SK-N-MC (cell line): ENCODE measurements around the gene VPS37C.
"Not testable (repeated sequence)": the region's sequence is repeated elsewhere in the genome, so short reads cannot be mapped to it uniquely, and the experiment has no call there.

Source experiments
- DNase-seq: peaks from one replicate; pipeline ENCODE4 v3.0.0-alpha.2; 2011; ENCODE audit warnings: low read depth, low spot score
- H3K27ac ChIP-seq: fragments of 200-600 bp; sonication (generic); 2 replicates; pipeline ENCODE4 v1.5.1; 2016; ENCODE audit warnings: mixed run types
- H3K36me3 ChIP-seq: fragments of 200-600 bp; sonication (generic); 2 replicates; pipeline ENCODE4 v1.6.1; 2017; ENCODE audit warnings: antibody characterized with exemption, low read length, mixed read lengths; ENCODE audit not compliant: insufficient read depth
- H3K4me3 ChIP-seq: fragments of 200-600 bp; sonication (generic); 2 replicates; pipeline ENCODE4 v1.5.1; 2016
- H3K9ac ChIP-seq: fragments of 200-600 bp; sonication (generic); 2 replicates; pipeline ENCODE4 v1.8.0; 2017; ENCODE audit warnings: mixed run types, mixed read lengths; ENCODE audit not compliant: insufficient read length
- H3K9me3 ChIP-seq: fragments of 200-600 bp; sonication (generic); 2 replicates; pipeline ENCODE4 v1.6.1; 2017; ENCODE audit warnings: low read depth, mild to moderate bottlenecking, antibody characterized with exemption, low read length, moderate library complexity, mixed read lengths
- EZH2 ChIP-seq: fragments of 200-600 bp; sonication (generic); IDR thresholded peaks from one replicate; pipeline ENCODE4 v1.6.1; 2017; ENCODE audit warnings: antibody characterized with exemption
- FOXP2 ChIP-seq: optimal IDR thresholded peaks from 2 replicates; pipeline ENCODE3; 2011; ENCODE audit warnings: mild to moderate bottlenecking, moderate library complexity; ENCODE audit not compliant: insufficient read depth; ENCODE audit errors: extremely low read length, control extremely low read depth
- POLR2AphosphoS5 ChIP-seq: IDR thresholded peaks from 2 replicates; pipeline ENCODE4 v1.6.1; 2012; ENCODE audit warnings: mild to moderate bottlenecking, low read depth, low read length, borderline replicate concordance

Gene VPS37C

DNA sequence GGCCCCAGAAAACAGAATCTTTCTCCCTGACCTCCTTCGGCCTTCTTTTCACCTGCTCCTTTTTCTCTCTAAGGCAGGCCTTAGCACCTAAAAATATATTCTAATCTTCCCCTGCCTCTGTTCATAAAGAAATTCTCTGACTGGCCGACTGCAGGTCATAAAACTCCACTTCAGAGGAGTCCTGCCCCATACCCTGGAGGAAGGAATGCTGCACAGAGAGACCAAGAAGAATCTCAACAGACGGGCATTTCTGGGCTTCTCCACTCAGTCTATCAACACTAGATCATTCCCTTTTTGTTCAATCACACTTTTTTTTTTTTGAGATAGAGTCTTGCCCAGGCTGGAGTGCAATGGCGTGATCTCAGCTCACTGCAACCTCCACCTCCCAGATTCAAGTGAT lies 22.4 kb upstream of the VPS37C start:
- Histone ChIP-seq H3K27ac (no peak overlapping the region), H3K36me3 (no peaks in the 10 kb centered on the region), H3K4me3 (no peak overlapping the region), H3K9me3 (no peaks in the 10 kb centered on the region), H3K9ac (no peak overlapping the region)
- no peak for DNase-seq
- TF ChIP-seq FOXP2, result no peak
- no peak for TF ChIP-seq EZH2
- no peak for TF ChIP-seq POLR2AphosphoS5

DNA sequence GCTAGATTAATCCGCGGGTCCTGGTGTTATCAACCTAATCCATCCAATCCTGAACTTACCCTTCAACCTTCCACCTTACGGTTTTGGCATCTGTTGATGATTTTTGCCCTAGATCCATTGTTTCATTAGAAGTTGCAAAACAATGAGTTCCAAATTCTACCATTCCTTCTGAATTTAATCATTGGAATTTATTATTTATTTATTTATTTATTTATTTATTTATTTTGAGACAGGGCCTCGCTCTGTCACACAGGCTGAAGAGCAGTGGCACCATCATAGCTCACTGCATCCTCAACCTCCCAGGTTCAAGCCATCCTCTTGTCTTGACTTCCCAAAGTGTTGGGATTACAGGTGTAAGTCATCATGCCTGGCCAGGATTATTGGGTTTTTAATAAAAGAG lies 20.3 kb upstream of the VPS37C start:
- no peaks in the 10 kb centered on the region for H3K9me3 ChIP-seq
- H3K27ac ChIP-seq, result no peak overlapping the region
- no peak overlapping the region for H3K4me3 ChIP-seq
- DNase-seq, result no peak
- H3K36me3 ChIP-seq, result no peaks in the 10 kb centered on the region
- no peak overlapping the region for H3K9ac ChIP-seq
- TF ChIP-seq POLR2AphosphoS5 (no peak), FOXP2 (no peak), EZH2 (no peak)

DNA sequence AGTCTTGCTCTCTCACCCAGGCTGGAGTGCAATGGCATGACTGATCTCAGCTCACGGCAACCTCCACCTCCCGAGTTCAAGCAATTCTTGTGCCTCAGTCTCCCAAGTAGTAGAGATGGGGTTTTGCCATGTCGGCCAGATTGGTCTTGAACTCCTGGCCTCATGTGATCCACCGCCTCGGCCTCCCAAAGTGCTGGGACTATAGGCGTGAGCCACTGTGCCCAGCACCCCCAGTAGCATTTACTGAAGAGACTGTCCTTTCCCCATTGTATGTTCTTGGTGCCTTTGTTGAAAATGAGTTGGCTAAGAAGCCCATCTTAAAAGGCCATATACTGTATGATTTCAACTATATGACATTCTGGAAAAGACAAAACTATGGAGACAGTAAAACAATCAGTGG lies 19.0 kb upstream of the VPS37C start:
- not testable (repeated sequence) for DNase-seq, H3K36me3 ChIP-seq, H3K9me3 ChIP-seq, H3K9ac ChIP-seq, H3K4me3 ChIP-seq, H3K27ac ChIP-seq

DNA sequence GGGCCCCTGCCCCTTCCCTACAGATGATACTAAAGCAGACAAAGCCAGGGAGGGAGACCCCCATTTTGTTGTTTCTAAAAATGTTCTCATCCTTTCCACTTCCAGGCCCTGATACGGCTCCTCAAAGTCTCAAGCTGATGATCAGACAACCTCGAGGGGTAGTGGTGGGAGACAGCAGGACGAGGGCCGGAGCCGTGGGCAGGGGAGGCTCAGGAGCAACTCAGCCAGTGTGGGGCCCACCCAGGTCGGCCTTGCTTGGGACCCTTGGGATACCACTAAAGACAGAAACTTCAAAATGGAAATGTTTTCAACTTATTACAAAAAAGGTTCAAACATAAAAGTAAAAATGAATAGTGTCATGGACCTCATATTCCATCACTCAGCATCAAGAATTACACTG lies 15.2 kb upstream of the VPS37C start:
- H3K4me3 ChIP-seq, result no peak overlapping the region
- no peak overlapping the region for H3K27ac ChIP-seq
- no peaks in the 10 kb centered on the region for H3K36me3 ChIP-seq
- no peaks in the 10 kb centered on the region for H3K9me3 ChIP-seq
- TF ChIP-seq FOXP2, result no peak
- TF ChIP-seq EZH2, result no peak
- no peak for TF ChIP-seq POLR2AphosphoS5
- H3K9ac ChIP-seq, result no peak overlapping the region
- DNase-seq, result no peak

DNA sequence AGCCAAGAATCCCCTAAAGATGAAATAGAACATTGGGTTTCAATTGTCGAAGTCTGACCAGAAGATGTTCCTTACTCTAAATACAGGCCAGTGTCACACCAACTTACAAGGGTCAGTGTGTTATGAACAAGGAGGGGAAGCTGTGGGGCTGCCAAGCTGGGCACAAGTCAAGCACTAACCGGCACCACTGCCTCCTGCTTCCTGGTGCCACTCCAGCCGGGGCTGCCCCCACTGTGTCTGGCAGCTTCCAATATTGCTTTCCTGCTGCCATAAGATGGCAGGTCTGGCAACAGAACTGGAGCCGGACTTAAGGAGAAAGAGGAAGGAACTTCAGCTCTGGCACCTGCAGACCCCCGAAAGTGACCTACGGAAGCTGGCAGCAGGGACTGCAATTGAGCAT lies 13.7 kb upstream of the VPS37C start:
- no peak overlapping the region for H3K9ac ChIP-seq
- DNase-seq, result no peak
- H3K36me3 ChIP-seq, result no peaks in the 10 kb centered on the region
- no peak overlapping the region for H3K27ac ChIP-seq
- H3K9me3 ChIP-seq, result no peaks in the 10 kb centered on the region
- TF ChIP-seq FOXP2 (no peak), POLR2AphosphoS5 (no peak), EZH2 (no peak)
- no peak overlapping the region for H3K4me3 ChIP-seq

DNA sequence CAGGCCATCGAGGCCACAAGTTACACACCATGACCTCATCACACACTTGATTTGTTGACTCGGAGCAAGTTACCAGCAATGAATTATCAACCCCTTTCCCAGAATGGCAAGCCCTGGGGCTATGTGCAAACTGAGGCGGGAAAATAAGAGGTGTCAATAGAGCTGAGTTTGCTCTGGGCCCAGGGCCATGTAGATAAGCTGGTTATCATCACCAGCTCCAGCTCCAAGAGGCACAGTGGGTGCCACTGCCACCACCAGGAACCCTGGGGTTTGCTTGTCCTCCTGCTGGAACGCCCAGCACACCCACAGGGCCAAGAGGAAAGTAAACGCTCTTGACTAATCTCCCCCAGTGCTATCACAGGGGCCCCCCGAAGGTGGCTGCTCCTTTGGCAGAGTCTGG lies 13.0 kb upstream of the VPS37C start:
- Histone ChIP-seq H3K4me3 (no peak overlapping the region), H3K9ac (no peak overlapping the region), H3K9me3 (no peaks in the 10 kb centered on the region), H3K27ac (no peak overlapping the region), H3K36me3 (no peaks in the 10 kb centered on the region)
- no peak for TF ChIP-seq POLR2AphosphoS5
- TF ChIP-seq FOXP2, result no peak
- no peak for TF ChIP-seq EZH2
- no peak for DNase-seq

DNA sequence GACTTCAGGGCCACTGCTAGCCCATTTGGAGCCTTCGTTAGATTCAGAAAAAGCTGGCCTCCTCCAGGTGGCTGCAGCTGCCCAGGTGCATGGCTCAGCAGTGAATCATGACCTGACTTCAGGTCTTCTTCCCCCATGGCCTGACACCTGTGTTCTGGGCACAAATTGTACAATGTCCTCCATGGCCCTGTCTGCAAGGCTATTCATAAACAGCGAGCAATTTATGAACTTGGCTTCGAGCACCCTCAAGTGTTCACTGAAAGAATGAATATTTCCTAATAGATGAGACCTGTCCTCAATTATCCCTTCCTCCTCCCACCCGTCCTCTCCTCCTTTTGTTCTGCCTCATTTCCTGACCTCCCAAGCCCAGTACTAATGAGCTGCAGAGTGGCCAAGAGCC lies 12.2 kb upstream of the VPS37C start:
- H3K9ac ChIP-seq, result no peak overlapping the region
- no peak for TF ChIP-seq EZH2
- TF ChIP-seq FOXP2, result no peak
- no peak for TF ChIP-seq POLR2AphosphoS5
- no peak for DNase-seq
- no peaks in the 10 kb centered on the region for H3K9me3 ChIP-seq
- H3K4me3 ChIP-seq, result no peak overlapping the region
- H3K36me3 ChIP-seq, result no peaks in the 10 kb centered on the region
- H3K27ac ChIP-seq, result no peak overlapping the region

DNA sequence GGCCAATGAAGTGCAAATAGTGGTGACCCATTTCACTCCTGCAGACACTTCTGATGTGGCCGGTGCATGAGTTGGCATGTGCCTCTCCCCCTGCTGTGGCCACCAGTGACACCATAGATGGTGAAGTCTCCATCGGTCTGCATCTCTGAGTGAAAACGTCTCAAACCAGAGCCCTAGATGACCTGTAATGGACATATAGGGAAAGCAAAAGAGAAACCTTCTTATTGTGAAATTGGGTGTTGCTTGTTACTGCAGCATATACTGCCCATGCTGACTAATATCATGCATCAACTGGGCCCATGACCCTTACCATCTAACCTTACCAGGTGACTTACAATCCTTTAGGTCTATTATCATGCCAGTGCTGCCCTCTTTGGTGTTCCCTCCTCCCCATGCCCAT lies 11.7 kb upstream of the VPS37C start:
- DNase-seq, result no peak
- Histone ChIP-seq H3K27ac (no peak overlapping the region), H3K36me3 (no peaks in the 10 kb centered on the region), H3K4me3 (no peak overlapping the region), H3K9ac (no peak overlapping the region), H3K9me3 (no peaks in the 10 kb centered on the region)
- TF ChIP-seq FOXP2 (no peak), EZH2 (no peak), POLR2AphosphoS5 (no peak)

DNA sequence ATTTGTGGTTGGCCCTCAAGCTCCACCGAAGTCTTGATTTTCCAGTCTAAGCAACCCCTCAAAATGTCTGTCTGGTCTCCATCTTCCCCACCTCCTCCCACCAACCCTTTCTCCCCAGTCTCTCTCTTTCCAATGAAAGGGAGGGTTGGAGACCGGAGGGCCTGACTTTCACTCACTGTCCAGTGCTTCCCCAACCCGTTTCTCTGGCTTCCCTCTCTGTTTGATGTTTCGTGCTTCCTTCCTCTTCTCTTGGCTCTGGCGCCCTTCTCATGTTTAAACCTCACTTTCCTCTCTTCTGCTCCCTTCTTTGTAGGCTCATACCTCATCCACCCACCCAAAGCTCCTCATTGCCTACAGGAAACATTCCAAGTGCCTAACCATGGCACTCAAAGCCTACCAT lies 11.1 kb upstream of the VPS37C start:
- H3K36me3 ChIP-seq, result no peaks in the 10 kb centered on the region
- H3K4me3 ChIP-seq, result no peak overlapping the region
- no peak overlapping the region for H3K27ac ChIP-seq
- no peak for DNase-seq
- no peak for TF ChIP-seq FOXP2
- no peak for TF ChIP-seq EZH2
- no peak for TF ChIP-seq POLR2AphosphoS5
- H3K9ac ChIP-seq, result no peak overlapping the region
- no peaks in the 10 kb centered on the region for H3K9me3 ChIP-seq
